Hematopoietic multipotent progenitor cell treated with erythropoietin and hydrocortisone succinate and interleukin-3 and kit ligand, for 17 days (in vitro differentiated cells): ENCODE results near the gene ZNF660.

Source experiments
- DNase-seq: peaks from one replicate; pipeline ENCODE4 v3.0.0-alpha.2; 2015; ENCODE audit warnings: low spot score

ZNF660 gene

GRCh38 chr3:44632193-44632592 is 47.4 kb downstream of the ZNF660 start:
- DNase-seq: no peak

- no peak for DNase-seq
Observed at GRCh38 chr3:44642337-44642736, 57.6 kb downstream of the ZNF660 start.

GRCh38 chr3:44643024-44643423 is 58.3 kb downstream of the ZNF660 start:
- no peak for DNase-seq

- no peak for DNase-seq
Observed at GRCh38 chr3:44647771-44648170, 63.0 kb downstream of the ZNF660 start.

GRCh38 chr3:44648564-44649229 is 63.9 kb downstream of the ZNF660 start, which contains the start of gene ZNF35:
TSS of gene ZNF35 (plus strand) at chr3:44648732. CDS start at chr3:44651068, 2,336 bp downstream.
- no peak for DNase-seq
